Measurements from ENCODE around the gene KLC1. TPM values are rescaled to one million over a fixed set of nuclear protein-coding genes. Genes with fewer than 3 reads are reported as not detected.

Gene KLC1
- total and polyA plus RNA-seq, 2 of the 13 experiments (the other 11 are each of a cell fraction or from before 2014, with no cell fraction given), result 53.2 to 63.5 TPM

DNA sequence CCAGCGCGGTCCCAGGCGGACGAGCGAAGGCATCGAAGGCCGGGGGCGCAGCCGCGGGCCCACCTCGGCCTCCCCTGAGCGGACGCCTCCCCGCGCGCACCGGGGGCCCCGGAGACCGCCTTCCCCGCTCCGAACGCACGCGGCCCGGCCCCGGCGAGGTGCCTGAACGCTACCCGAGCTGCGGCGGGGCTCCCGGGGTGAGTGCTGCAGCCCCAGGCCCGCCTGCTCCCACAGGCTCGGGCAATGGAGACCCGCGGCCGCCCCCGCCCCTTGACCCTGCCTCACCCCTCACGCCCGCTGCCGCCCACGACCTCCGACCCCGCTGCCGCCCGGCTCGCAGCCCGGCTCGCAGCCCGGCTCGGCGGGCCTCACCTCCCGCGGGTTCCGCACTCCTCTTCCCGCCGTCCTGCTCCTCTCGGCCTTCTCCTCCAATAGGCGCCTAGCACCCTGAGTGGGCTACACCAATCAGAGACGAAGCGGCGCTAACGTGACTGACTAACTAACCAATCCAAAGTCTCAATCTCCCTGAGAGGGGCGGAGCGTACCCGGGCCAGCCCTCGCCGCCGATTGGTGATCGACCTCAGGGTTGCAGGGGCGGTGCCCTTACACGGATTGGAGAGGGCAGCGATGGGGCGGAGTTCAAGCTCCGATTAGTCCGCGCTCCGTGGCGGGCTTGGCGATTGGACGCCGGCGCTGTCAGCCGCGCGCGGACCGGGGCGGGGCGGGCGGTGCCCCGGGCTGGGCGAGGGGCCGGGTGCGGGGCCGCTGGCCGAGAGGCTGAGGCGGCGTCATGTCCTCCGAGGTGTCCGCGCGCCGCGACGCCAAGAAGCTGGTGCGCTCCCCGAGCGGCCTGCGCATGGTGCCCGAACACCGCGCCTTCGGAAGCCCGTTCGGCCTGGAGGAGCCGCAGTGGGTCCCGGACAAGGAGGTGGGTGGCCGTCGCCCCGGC lies 86.3 kb downstream of the KLC1 start, which contains the start of the genes XRCC3 and ZFYVE21 (continued):
- peak; percentile 56 for TF ChIP-seq SALL1 (CRISPR knock-in tag; IDR thresholded peaks at IDR 0.05)
- TF ChIP-seq FLYWCH1 (CRISPR knock-in tag; IDR thresholded peaks at IDR 0.05), result 0 out of 2 replicates have a peak, but pooled peaks have one; percentile 35
- no peak for TF ChIP-seq U2AF1 (optimal IDR thresholded peaks at IDR 0.05; ENCODE audit: low read depth, low read length)
- TF ChIP-seq PAX8 (CRISPR knock-in tag; IDR thresholded peaks at IDR 0.05; ENCODE audit: borderline replicate concordance), result no peak; the same call in 1 of the 2 replicates
- TF ChIP-seq ZNF547 (CRISPR knock-in tag; IDR thresholded peaks at IDR 0.05), result 0 out of 2 replicates have a peak, but pooled peaks have one; percentile 62
- no peak for TF ChIP-seq SRSF4 (IDR thresholded peaks at IDR 0.05; ENCODE audit: low read depth, low read length, poor library complexity, severe bottlenecking)
- peak; percentile 72 for TF ChIP-seq RBM39 (IDR thresholded peaks at IDR 0.05; ENCODE audit: low read depth, low read length, poor library complexity, severe bottlenecking)
- TF ChIP-seq ZFP41 (CRISPR knock-in tag; IDR thresholded peaks at IDR 0.05; ENCODE audit: borderline replicate concordance), result no peak
- peak; percentile 59 to 92 for TF ChIP-seq POLR2A (IDR thresholded peaks at IDR 0.05; ENCODE audit: insufficient read depth in 1 of 2, low read depth in 2 of 2, low read length in 2 of 2)
- TF ChIP-seq, protein P1, sequence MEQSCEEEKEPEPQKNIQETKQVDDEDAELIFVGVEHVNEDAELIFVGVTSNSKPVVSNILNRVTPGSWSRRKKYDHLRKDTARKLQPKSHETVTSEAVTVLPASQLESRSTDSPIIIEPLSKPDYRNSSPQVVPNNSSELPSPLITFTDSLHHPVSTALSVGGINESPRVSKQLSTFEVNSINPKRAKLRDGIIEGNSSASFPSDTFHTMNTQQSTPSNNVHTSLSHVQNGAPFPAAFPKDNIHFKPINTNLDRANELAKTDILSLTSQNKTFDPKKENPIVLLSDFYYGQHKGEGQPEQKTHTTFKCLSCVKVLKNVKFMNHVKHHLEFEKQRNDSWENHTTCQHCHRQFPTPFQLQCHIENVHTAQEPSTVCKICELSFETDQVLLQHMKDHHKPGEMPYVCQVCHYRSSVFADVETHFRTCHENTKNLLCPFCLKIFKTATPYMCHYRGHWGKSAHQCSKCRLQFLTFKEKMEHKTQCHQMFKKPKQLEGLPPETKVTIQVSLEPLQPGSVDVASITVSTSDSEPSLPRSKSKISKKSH (CRISPR knock-in tag; IDR thresholded peaks at IDR 0.05; ENCODE audit: borderline replicate concordance), result no peak
- TF ChIP-seq KDM5B (CRISPR knock-in tag; IDR thresholded peaks at IDR 0.05; ENCODE audit: borderline replicate concordance), result peak; percentile 77; the same call in 1 of the 2 replicates
- no peak for TF ChIP-seq ZNF253 (CRISPR knock-in tag; IDR thresholded peaks at IDR 0.05; ENCODE audit: borderline replicate concordance)
- TF ChIP-seq ZSCAN9 (CRISPR knock-in tag; IDR thresholded peaks at IDR 0.05; ENCODE audit: borderline replicate concordance), result no peak
- TF ChIP-seq, protein P2, sequence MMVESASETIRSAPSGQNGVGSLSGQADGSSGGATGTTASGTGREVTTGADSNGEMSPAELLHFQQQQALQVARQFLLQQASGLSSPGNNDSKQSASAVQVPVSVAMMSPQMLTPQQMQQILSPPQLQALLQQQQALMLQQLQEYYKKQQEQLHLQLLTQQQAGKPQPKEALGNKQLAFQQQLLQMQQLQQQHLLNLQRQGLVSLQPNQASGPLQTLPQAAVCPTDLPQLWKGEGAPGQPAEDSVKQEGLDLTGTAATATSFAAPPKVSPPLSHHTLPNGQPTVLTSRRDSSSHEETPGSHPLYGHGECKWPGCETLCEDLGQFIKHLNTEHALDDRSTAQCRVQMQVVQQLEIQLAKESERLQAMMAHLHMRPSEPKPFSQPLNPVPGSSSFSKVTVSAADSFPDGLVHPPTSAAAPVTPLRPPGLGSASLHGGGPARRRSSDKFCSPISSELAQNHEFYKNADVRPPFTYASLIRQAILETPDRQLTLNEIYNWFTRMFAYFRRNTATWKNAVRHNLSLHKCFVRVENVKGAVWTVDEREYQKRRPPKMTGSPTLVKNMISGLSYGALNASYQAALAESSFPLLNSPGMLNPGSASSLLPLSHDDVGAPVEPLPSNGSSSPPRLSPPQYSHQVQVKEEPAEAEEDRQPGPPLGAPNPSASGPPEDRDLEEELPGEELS (CRISPR knock-in tag; IDR thresholded peaks at IDR 0.05), result no peak
- TF ChIP-seq SIN3B (IDR thresholded peaks at IDR 0.05; ENCODE audit: low read length), result peak; percentile 54
- TF ChIP-seq HNF4G (IDR thresholded peaks at IDR 0.05; ENCODE audit: borderline replicate concordance, low read depth, low read length), result no peak
- TF ChIP-seq HNF4G (CRISPR knock-in tag; IDR thresholded peaks at IDR 0.05; ENCODE audit: borderline replicate concordance, low read depth), result no peak
- TF ChIP-seq MEIS1 (CRISPR knock-in tag; IDR thresholded peaks at IDR 0.05; ENCODE audit: borderline replicate concordance), result 0 out of 2 replicates have a peak, but pooled peaks have one; percentile 18
- peak; percentile 68 for TF ChIP-seq ASH2L (IDR thresholded peaks at IDR 0.05; ENCODE audit: insufficient read length, low read depth, low read length)
- no peak for TF ChIP-seq ZNF572 (CRISPR knock-in tag; IDR thresholded peaks at IDR 0.05)
- no peak for TF ChIP-seq EED (CRISPR knock-in tag; IDR thresholded peaks at IDR 0.05)
- TF ChIP-seq, protein P3, sequence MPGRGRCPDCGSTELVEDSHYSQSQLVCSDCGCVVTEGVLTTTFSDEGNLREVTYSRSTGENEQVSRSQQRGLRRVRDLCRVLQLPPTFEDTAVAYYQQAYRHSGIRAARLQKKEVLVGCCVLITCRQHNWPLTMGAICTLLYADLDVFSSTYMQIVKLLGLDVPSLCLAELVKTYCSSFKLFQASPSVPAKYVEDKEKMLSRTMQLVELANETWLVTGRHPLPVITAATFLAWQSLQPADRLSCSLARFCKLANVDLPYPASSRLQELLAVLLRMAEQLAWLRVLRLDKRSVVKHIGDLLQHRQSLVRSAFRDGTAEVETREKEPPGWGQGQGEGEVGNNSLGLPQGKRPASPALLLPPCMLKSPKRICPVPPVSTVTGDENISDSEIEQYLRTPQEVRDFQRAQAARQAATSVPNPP (CRISPR knock-in tag; IDR thresholded peaks at IDR 0.05), result peak; percentile 48; the same call in 1 of the 2 replicates
- peak; percentile 33; the same call in 1 of the 2 replicates for TF ChIP-seq ERF (CRISPR knock-in tag; IDR thresholded peaks at IDR 0.05)

All from HepG2 (cell line).